ENCODE measurements around the gene PDCL3. TPM values are rescaled to one million over a fixed set of nuclear protein-coding genes. Genes with fewer than 3 reads are reported as not detected.

PDCL3 gene
- total and polyA plus RNA-seq, 7 donors = 23.1 to 80.5 (median 31.2) TPM

- Histone ChIP-seq H3K27me3 (ENCODE audit: insufficient read depth in 3 of 3, low read length in 2 of 3) (no peaks in the 10 kb centered on the region), H3K27ac (no peak overlapping the region), H3K4me3 (no peak overlapping the region), H3K36me3 (ENCODE audit: insufficient read depth in 1 of 2, low read depth in 1 of 2) (no peaks in the 10 kb centered on the region), H3K9me3 (no peaks in the 10 kb centered on the region), H3K4me1 (no peaks in the 10 kb centered on the region)
- no peak for DNase-seq
- WGBS, 3 donors = 74 to 83% (median 77%) methylated on average over 7 of the region's 7 CpGs
- no peak for ATAC-seq
- TF ChIP-seq, protein P1, sequence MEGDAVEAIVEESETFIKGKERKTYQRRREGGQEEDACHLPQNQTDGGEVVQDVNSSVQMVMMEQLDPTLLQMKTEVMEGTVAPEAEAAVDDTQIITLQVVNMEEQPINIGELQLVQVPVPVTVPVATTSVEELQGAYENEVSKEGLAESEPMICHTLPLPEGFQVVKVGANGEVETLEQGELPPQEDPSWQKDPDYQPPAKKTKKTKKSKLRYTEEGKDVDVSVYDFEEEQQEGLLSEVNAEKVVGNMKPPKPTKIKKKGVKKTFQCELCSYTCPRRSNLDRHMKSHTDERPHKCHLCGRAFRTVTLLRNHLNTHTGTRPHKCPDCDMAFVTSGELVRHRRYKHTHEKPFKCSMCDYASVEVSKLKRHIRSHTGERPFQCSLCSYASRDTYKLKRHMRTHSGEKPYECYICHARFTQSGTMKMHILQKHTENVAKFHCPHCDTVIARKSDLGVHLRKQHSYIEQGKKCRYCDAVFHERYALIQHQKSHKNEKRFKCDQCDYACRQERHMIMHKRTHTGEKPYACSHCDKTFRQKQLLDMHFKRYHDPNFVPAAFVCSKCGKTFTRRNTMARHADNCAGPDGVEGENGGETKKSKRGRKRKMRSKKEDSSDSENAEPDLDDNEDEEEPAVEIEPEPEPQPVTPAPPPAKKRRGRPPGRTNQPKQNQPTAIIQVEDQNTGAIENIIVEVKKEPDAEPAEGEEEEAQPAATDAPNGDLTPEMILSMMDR (IDR thresholded peaks at IDR 0.05) = no peak
- intact Hi-C loops (cut with DNase I) = no loop called here
Measured at GRCh38 chr2:100588071-100588786, 25.4 kb downstream of the PDCL3 start.

DNA sequence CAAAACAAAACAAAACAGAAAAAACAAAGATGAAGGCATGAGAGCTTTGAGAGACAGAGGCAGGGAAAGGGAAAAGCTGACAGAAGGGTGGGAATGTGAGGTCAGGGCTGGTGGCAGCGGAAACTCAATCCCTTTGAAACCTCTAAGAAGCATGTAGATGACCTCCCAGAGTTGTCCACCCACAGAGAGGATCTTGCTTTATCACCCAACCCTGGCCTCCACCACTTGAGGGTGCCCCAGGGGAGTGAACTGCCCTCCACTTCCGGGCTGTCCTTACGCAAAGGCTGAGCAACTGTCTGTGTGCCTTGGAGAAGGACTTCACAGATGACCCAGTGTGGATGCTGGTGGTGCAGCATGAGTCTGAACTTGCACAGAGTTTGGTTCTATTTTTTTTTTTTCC is 26.7 kb downstream of the PDCL3 start:
- Histone ChIP-seq H3K4me3 (no peak overlapping the region), H3K4me1 (no peaks in the 10 kb centered on the region), H3K9me3 (no peaks in the 10 kb centered on the region), H3K36me3 (ENCODE audit: insufficient read depth in 1 of 2, low read depth in 1 of 2) (no peaks in the 10 kb centered on the region), H3K27ac (no peak overlapping the region), H3K27me3 (ENCODE audit: insufficient read depth in 3 of 3, low read length in 2 of 3) (no peaks in the 10 kb centered on the region)
- ATAC-seq (no peak), DNase-seq (no peak)
- TF ChIP-seq, protein P1 (IDR thresholded peaks at IDR 0.05) = no peak
- intact Hi-C loops (cut with DNase I) = no loop called here
- WGBS, 3 donors = 43 to 55% (median 53%) methylated on average over 3 of the region's 3 CpGs

DNA sequence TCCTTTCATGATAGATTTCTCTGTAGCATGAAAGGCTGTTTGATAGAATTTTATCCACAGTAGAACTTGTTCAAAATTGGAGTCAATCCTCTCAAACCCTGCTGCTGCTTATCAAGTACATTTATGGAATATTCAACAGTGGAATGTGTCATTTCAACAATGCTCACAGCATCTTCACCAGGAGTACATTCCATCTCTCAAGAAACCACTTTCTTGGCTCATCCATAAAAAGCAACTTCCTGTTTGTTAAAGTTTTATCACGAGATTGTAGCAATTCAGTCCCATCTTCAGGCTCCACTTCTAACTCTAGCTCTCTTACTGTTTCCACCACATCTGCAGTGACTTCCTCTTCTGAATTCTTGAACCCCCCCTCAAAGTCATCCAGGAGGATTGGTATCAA is 29.4 kb downstream of the PDCL3 start:
- TF ChIP-seq, protein P1 (IDR thresholded peaks at IDR 0.05) = no peak
- 34 to 60% (median 52%) methylated on average over 1 of the region's 1 CpG for WGBS, 3 donors

DNA sequence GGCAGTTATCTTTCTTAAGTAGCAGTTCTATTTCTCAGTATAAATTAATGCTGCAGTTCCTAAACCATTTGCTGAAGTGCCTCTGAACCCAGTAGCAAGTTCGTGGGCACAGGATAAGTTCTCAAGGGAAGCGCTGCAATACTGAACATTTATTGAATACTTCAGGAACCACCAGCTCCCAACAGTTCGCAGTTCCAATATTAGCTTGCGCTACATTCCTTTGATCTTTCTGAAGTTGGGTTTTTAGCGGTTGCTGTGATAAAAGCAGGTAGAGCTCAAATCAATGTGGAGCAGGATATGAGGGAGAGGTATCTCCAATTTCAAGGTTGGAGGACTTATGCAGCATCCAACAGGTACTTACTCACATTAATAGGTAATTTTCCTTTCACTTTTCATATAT is 33.7 kb downstream of the PDCL3 start:
- H3K4me1 ChIP-seq = no peaks in the 10 kb centered on the region
- H3K4me3 ChIP-seq = no peak overlapping the region
- ATAC-seq (no peak), DNase-seq (no peak)
- no peaks in the 10 kb centered on the region for H3K27me3 ChIP-seq (ENCODE audit: insufficient read depth in 3 of 3, low read length in 2 of 3)
- H3K9me3 ChIP-seq = no peaks in the 10 kb centered on the region
- TF ChIP-seq, protein P1 (IDR thresholded peaks at IDR 0.05) = no peak
- H3K36me3 ChIP-seq (ENCODE audit: insufficient read depth in 1 of 2, low read depth in 1 of 2) = no peaks in the 10 kb centered on the region
- WGBS, 3 donors = 88 to 90% (median 90%) methylated on average over 5 of the region's 5 CpGs
- no peak overlapping the region for H3K27ac ChIP-seq
- intact Hi-C loops (cut with DNase I) = no loop called here

More for the DNA sequence above, 29.4 kb downstream of the PDCL3 start:
- H3K4me3 ChIP-seq = no peak overlapping the region
- intact Hi-C loops (cut with DNase I) = no loop called here
- no peaks in the 10 kb centered on the region for H3K4me1 ChIP-seq
- H3K9me3 ChIP-seq = no peaks in the 10 kb centered on the region
- ATAC-seq = no peak
- H3K27ac ChIP-seq = no peak overlapping the region
- H3K36me3 ChIP-seq (ENCODE audit: insufficient read depth in 1 of 2, low read depth in 1 of 2) = no peaks in the 10 kb centered on the region
- no peaks in the 10 kb centered on the region for H3K27me3 ChIP-seq (ENCODE audit: insufficient read depth in 3 of 3, low read length in 2 of 3)
- DNase-seq = no peak

DNA sequence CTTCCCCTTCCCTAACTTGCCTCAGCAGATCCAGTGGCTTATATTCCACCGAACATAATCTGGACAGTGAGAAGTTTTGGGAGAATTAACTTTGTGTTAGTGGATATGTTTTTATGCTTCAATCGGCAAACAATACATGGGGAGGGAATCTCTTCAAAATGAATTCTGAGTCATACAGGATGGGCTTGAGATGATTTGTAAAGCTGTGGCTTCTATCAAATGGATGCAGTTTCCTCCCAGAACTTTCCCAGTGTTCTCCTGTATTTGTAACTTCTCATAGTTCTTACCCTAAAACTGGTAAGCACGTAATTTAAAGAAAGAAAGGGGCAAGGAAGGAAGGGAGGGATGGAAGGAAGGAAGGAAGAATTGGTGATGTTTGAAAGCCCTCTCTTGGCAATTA is 36.8 kb downstream of the PDCL3 start:
- intact Hi-C loops (cut with DNase I) = no loop called here
- Histone ChIP-seq H3K9me3 (no peaks in the 10 kb centered on the region), H3K4me1 (peaks cover 6% of the 10 kb centered on the region), H3K4me3 (no peak overlapping the region), H3K27ac (no peak overlapping the region), H3K27me3 (ENCODE audit: insufficient read depth in 3 of 3, low read length in 2 of 3) (no peaks in the 10 kb centered on the region), H3K36me3 (ENCODE audit: insufficient read depth in 1 of 2, low read depth in 1 of 2) (no peaks in the 10 kb centered on the region)
- WGBS, 3 donors = 67 to 81% (median 75%) methylated on average over 3 of the region's 3 CpGs
- TF ChIP-seq, protein P1 (IDR thresholded peaks at IDR 0.05) = no peak
- no peak for ATAC-seq
- no peak for DNase-seq

Data from psoas muscle (tissue), 8 donors.